ENCODE measurements around the gene MTHFSD.
A peak's percentile ranks its signal among the peaks of the same experiment; 100 is the strongest.

MTHFSD gene

GRCh38 chr16:86510465-86511261, 44.4 kb downstream of the MTHFSD start, which contains the start of gene FOXF1:
FOXF1 (plus strand) TSS chr16:86510527; CDS start chr16:86510570, 43 bp downstream.
- H3K9me2 ChIP-seq (replicated peaks; ENCODE audit: insufficient read depth, low read length), result no peaks in the 10 kb centered on the region
- no peaks in the 10 kb centered on the region for H4K20me1 ChIP-seq (ENCODE audit: insufficient read depth, low read length)
- no peak for TF ChIP-seq EZH2 (optimal IDR thresholded peaks at IDR 0.05; ENCODE audit: low read depth, low read length)
- no peak for TF ChIP-seq EZH2phosphoT487 (IDR thresholded peaks at IDR 0.05; ENCODE audit: low read length)
- no peak for TF ChIP-seq CTCF (IDR thresholded peaks at IDR 0.05; ENCODE audit: low read length)
- no peak within 1 kb of the TSS for H2AFZ ChIP-seq (ENCODE audit: low read length)
- no peaks in the 10 kb centered on the region for H3F3A ChIP-seq (ENCODE audit: insufficient read depth, low read length)
- no peaks in the 10 kb centered on the region for H3K9me3 ChIP-seq (replicated peaks; ENCODE audit: insufficient read depth, low read length)
- no peaks in the 10 kb centered on the region for H3K4me1 ChIP-seq (ENCODE audit: low read length)
- H3K27ac ChIP-seq (ENCODE audit: low read length), result no peak within 1 kb of the TSS
- DNase-seq, result no peak
- H3K27me3 ChIP-seq (replicated peaks; ENCODE audit: insufficient read depth, low read length), result peaks cover 39% of the 10 kb centered on the region
- peak within 1 kb of the TSS; percentile 49 for H3K4me3 ChIP-seq (ENCODE audit: low read length)
- H3K4me2 ChIP-seq (ENCODE audit: low read depth, low read length), result peak within 1 kb of the TSS; percentile 59
- H3K9ac ChIP-seq (ENCODE audit: low read length), result no peak within 1 kb of the TSS
- no peaks in the 10 kb centered on the region for H3K79me2 ChIP-seq (ENCODE audit: low read length)
- no peaks in the 10 kb centered on the region for H3K36me3 ChIP-seq (replicated peaks; ENCODE audit: insufficient read depth, low read length)

- TF ChIP-seq EZH2 (optimal IDR thresholded peaks at IDR 0.05; ENCODE audit: low read depth, low read length) (no peak), EZH2phosphoT487 (IDR thresholded peaks at IDR 0.05; ENCODE audit: low read length) (no peak), CTCF (IDR thresholded peaks at IDR 0.05; ENCODE audit: low read length) (no peak)
- no peaks in the 10 kb centered on the region for H3K9me3 ChIP-seq (replicated peaks; ENCODE audit: insufficient read depth, low read length)
- no peak for DNase-seq
- peaks cover 37% of the 10 kb centered on the region for H3K27me3 ChIP-seq (replicated peaks; ENCODE audit: insufficient read depth, low read length)
- H3K9ac ChIP-seq (ENCODE audit: low read length), result no peak overlapping the region
- H3K4me2 ChIP-seq (ENCODE audit: low read depth, low read length), result peak overlapping the region; percentile 59
- no peak overlapping the region for H3K27ac ChIP-seq (ENCODE audit: low read length)
- peak overlapping the region; percentile 49 for H3K4me3 ChIP-seq (ENCODE audit: low read length)
- H3K9me2 ChIP-seq (replicated peaks; ENCODE audit: insufficient read depth, low read length), result no peaks in the 10 kb centered on the region
- no peaks in the 10 kb centered on the region for H3K4me1 ChIP-seq (ENCODE audit: low read length)
- no peaks in the 10 kb centered on the region for H4K20me1 ChIP-seq (ENCODE audit: insufficient read depth, low read length)
- H2AFZ ChIP-seq (ENCODE audit: low read length), result no peak overlapping the region
- no peaks in the 10 kb centered on the region for H3K79me2 ChIP-seq (ENCODE audit: low read length)
- no peaks in the 10 kb centered on the region for H3F3A ChIP-seq (ENCODE audit: insufficient read depth, low read length)
- no peaks in the 10 kb centered on the region for H3K36me3 ChIP-seq (replicated peaks; ENCODE audit: insufficient read depth, low read length)
Measured at GRCh38 chr16:86509759-86510464, 45.1 kb downstream of the MTHFSD start.

- Histone ChIP-seq H3K27ac (ENCODE audit: low read length) (no peak overlapping the region), H3K9me3 (replicated peaks; ENCODE audit: insufficient read depth, low read length) (no peaks in the 10 kb centered on the region), H3F3A (ENCODE audit: insufficient read depth, low read length) (no peaks in the 10 kb centered on the region), H3K4me2 (ENCODE audit: low read depth, low read length) (peak overlapping the region; percentile 59), H3K4me1 (ENCODE audit: low read length) (no peaks in the 10 kb centered on the region), H3K4me3 (ENCODE audit: low read length) (peak overlapping the region; percentile 49), H3K27me3 (replicated peaks; ENCODE audit: insufficient read depth, low read length) (peaks cover 40% of the 10 kb centered on the region), H4K20me1 (ENCODE audit: insufficient read depth, low read length) (no peaks in the 10 kb centered on the region), H2AFZ (ENCODE audit: low read length) (no peak overlapping the region), H3K9me2 (replicated peaks; ENCODE audit: insufficient read depth, low read length) (no peaks in the 10 kb centered on the region), H3K36me3 (replicated peaks; ENCODE audit: insufficient read depth, low read length) (no peaks in the 10 kb centered on the region), H3K79me2 (ENCODE audit: low read length) (no peaks in the 10 kb centered on the region), H3K9ac (ENCODE audit: low read length) (no peak overlapping the region)
- TF ChIP-seq CTCF (IDR thresholded peaks at IDR 0.05; ENCODE audit: low read length), result no peak
- no peak for TF ChIP-seq EZH2phosphoT487 (IDR thresholded peaks at IDR 0.05; ENCODE audit: low read length)
- TF ChIP-seq EZH2 (optimal IDR thresholded peaks at IDR 0.05; ENCODE audit: low read depth, low read length), result no peak
- no peak for DNase-seq
Measured at GRCh38 chr16:86508947-86509758, 45.9 kb downstream of the MTHFSD start.

Data from MM.1S (cell line).